Muscle of leg (tissue), 11 donors: ENCODE data around the gene HOXC6. TPM values are rescaled to one million over a fixed set of nuclear protein-coding genes. Genes with fewer than 3 reads are reported as not detected.

Experiments
- DNase-seq: peaks from one replicate; pipeline ENCODE4 v3.0.0; 2013
- H3K27ac ChIP-seq: one replicate; pipeline ENCODE4 v1.5.1; 2013; ENCODE audit warnings: mild to moderate bottlenecking, low read length, control low read depth
- H3K27me3 ChIP-seq: one replicate; pipeline ENCODE4 v1.6.1; 2013; ENCODE audit warnings: low read length; ENCODE audit not compliant: control insufficient read depth, insufficient read depth
- H3K36me3 ChIP-seq: one replicate; pipeline ENCODE4 v1.6.1; 2013; ENCODE audit warnings: low read length; ENCODE audit not compliant: control insufficient read depth, insufficient read depth
- H3K4me1 ChIP-seq: one replicate; pipeline ENCODE4 v1.6.1; 2013; ENCODE audit warnings: low read length; ENCODE audit not compliant: control insufficient read depth, insufficient read depth
- H3K4me3 ChIP-seq: one replicate; pipeline ENCODE4 v1.5.1; 2013; ENCODE audit warnings: low read length, control low read depth
- H3K9me3 ChIP-seq: replicated peaks from 2 replicates; pipeline ENCODE4 v1.6.1; 2013; ENCODE audit warnings: low read depth, low read length; ENCODE audit not compliant: control insufficient read depth
- WGBS: methylation state at CpG from one replicate; pipeline ENCODE4 v1.1.5; 2013; ENCODE audit warnings: missing lambda C conversion rate; ENCODE audit not compliant: insufficient coverage; 5-methylcytosine and 5-hydroxymethylcytosine counted together
- polyA plus RNA-seq, 8 donors: library from polyadenylated mRNA; unstranded; fragments of 120-200 nt; gene quantifications; one replicate each; pipeline versions ENCODE4 v1.2.1 to v1.2.3, GENCODE V29; 2013; ENCODE audit warnings: inconsistent platforms in 1 of 8, low replicate concordance in 1 of 8; ENCODE audit not compliant: insufficient read length in 8 of 8, insufficient read depth in 1 of 8
- total RNA-seq: library from RNA; stranded (reverse); fragments of 120-200 nt; gene quantifications from one replicate; pipeline ENCODE4 v1.2.4, GENCODE V29; 2013

The HOXC6 gene
- total and polyA plus RNA-seq, 9 donors: 4.1 to 22.5 (median 16.0) TPM

GRCh38 chr12:54002915-54003389 is 25.3 kb upstream of the HOXC6 start:
- 51% methylated on average over 4 of the region's 19 CpGs for WGBS
- Histone ChIP-seq H3K27me3 (peaks cover 78% of the 10 kb centered on the region), H3K36me3 (peaks cover 13% of the 10 kb centered on the region), H3K27ac (peak overlapping the region; percentile 99), H3K4me1 (peaks cover 82% of the 10 kb centered on the region), H3K4me3 (peak overlapping the region; percentile 8), H3K9me3 (no peaks in the 10 kb centered on the region)
- DNase-seq: no peak

- Histone ChIP-seq H3K4me1 (peaks cover 81% of the 10 kb centered on the region), H3K27me3 (peaks cover 77% of the 10 kb centered on the region), H3K36me3 (peaks cover 13% of the 10 kb centered on the region), H3K27ac (peak overlapping the region; percentile 99), H3K9me3 (no peaks in the 10 kb centered on the region), H3K4me3 (no peak overlapping the region)
- WGBS: 34% methylated on average over 3 of the region's 3 CpGs
- DNase-seq: no peak
Measured at GRCh38 chr12:54003625-54004024, 24.6 kb upstream of the HOXC6 start.

GRCh38 chr12:54004063-54004840 is 24.0 kb upstream of the HOXC6 start:
- H3K36me3 ChIP-seq: peaks cover 13% of the 10 kb centered on the region
- peaks cover 76% of the 10 kb centered on the region for H3K4me1 ChIP-seq
- no peak for DNase-seq
- no peak overlapping the region for H3K4me3 ChIP-seq
- H3K9me3 ChIP-seq: no peaks in the 10 kb centered on the region
- H3K27ac ChIP-seq: peak overlapping the region; percentile 99
- H3K27me3 ChIP-seq: peaks cover 73% of the 10 kb centered on the region
- 47% methylated on average over 2 of the region's 20 CpGs for WGBS

- Histone ChIP-seq H3K36me3 (peaks cover 13% of the 10 kb centered on the region), H3K27me3 (peaks cover 75% of the 10 kb centered on the region), H3K4me1 (peaks cover 83% of the 10 kb centered on the region), H3K4me3 (peak overlapping the region; percentile 11), H3K27ac (peak overlapping the region; percentile 99), H3K9me3 (no peaks in the 10 kb centered on the region)
- WGBS: 25% methylated on average over 23 of the region's 31 CpGs
- peak; percentile 88 for DNase-seq
Measured at GRCh38 chr12:54004841-54005530, 23.3 kb upstream of the HOXC6 start.

- peak; percentile 47 for DNase-seq
- peak overlapping the region; percentile 0 for H3K4me3 ChIP-seq
- H3K36me3 ChIP-seq: peaks cover 13% of the 10 kb centered on the region
- H3K4me1 ChIP-seq: peaks cover 83% of the 10 kb centered on the region
- 19% methylated on average over 22 of the region's 26 CpGs for WGBS
- H3K27me3 ChIP-seq: peaks cover 77% of the 10 kb centered on the region
- no peaks in the 10 kb centered on the region for H3K9me3 ChIP-seq
- H3K27ac ChIP-seq: peak overlapping the region; percentile 99
Measured at GRCh38 chr12:54005531-54005852, 22.7 kb upstream of the HOXC6 start.

- H3K4me3 ChIP-seq: peak overlapping the region; percentile 22
- H3K9me3 ChIP-seq: no peaks in the 10 kb centered on the region
- H3K36me3 ChIP-seq: peaks cover 13% of the 10 kb centered on the region
- peak; percentile 95 for DNase-seq
- peak overlapping the region; percentile 99 for H3K27ac ChIP-seq
- H3K27me3 ChIP-seq: peaks cover 74% of the 10 kb centered on the region
- peaks cover 81% of the 10 kb centered on the region for H3K4me1 ChIP-seq
- WGBS: 13% methylated on average over 37 of the region's 39 CpGs
Measured at GRCh38 chr12:54005853-54006558, 22.2 kb upstream of the HOXC6 start.

GRCh38 chr12:54006559-54007220 is 21.6 kb upstream of the HOXC6 start:
- Histone ChIP-seq H3K9me3 (no peaks in the 10 kb centered on the region), H3K27me3 (peaks cover 69% of the 10 kb centered on the region), H3K4me3 (peak overlapping the region; percentile 22), H3K36me3 (peaks cover 16% of the 10 kb centered on the region), H3K27ac (peak overlapping the region; percentile 47), H3K4me1 (peaks cover 76% of the 10 kb centered on the region)
- WGBS: 49% methylated on average over 20 of the region's 22 CpGs
- no peak for DNase-seq

- Histone ChIP-seq H3K4me1 (peaks cover 66% of the 10 kb centered on the region), H3K36me3 (peaks cover 13% of the 10 kb centered on the region), H3K9me3 (no peaks in the 10 kb centered on the region), H3K4me3 (no peak overlapping the region), H3K27ac (no peak overlapping the region), H3K27me3 (peaks cover 64% of the 10 kb centered on the region)
- no CpG with 5 or more reads among the region's 2 CpGs for WGBS
- DNase-seq: no peak
Measured at GRCh38 chr12:54007538-54008259, 20.5 kb upstream of the HOXC6 start.

- Histone ChIP-seq H3K27me3 (peaks cover 63% of the 10 kb centered on the region), H3K36me3 (peaks cover 8% of the 10 kb centered on the region), H3K4me1 (peaks cover 63% of the 10 kb centered on the region), H3K27ac (no peak overlapping the region), H3K9me3 (no peaks in the 10 kb centered on the region), H3K4me3 (no peak overlapping the region)
- DNase-seq: no peak
- WGBS: no CpG with 5 or more reads among the region's 2 CpGs
Measured at GRCh38 chr12:54008260-54008552, 20.0 kb upstream of the HOXC6 start.
